ENCODE data around the gene CLDN22. TPM values are rescaled to one million over a fixed set of nuclear protein-coding genes. Genes with fewer than 3 reads are reported as not detected.

Gene CLDN22
- total and polyA plus RNA-seq, 2 of the 8 experiments (the other 6 are each of a cell fraction or from before 2014, with no cell fraction given), result not detected

DNA sequence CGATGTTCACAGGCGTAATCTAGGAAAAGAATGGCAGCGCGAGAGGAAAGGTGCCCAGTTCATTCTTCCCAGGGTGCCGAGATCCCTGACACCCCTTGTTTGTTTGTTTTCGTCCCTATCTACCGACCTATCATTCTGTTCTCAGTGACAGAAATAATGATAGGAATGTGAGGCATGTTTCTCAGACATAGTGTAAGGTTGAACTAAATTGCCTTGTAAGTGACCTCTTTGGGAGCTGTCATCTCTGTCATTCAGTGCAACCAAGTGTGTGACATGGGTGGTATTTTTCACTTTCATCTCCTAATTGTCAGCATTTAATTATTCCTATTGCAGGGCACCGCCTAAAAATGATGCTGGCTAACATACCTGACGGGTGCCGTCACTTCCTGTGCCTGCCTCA is 24.4 kb downstream of the CLDN22 start:
- Histone ChIP-seq H3K79me1 (ENCODE audit: low read depth, low read length) (no peaks in the 10 kb centered on the region), H3K27me3 (replicated peaks in 1 of 4; ENCODE audit: control insufficient read depth in 3 of 4, extremely low read depth in 1 of 4, insufficient read depth in 3 of 4, low read length in 3 of 4) (no peaks in the 10 kb centered on the region), H3K9me3 (ENCODE audit: insufficient read depth in 2 of 2, low read depth in 1 of 2, low read length in 1 of 2) (no peaks in the 10 kb centered on the region), H3K9ac (replicated peaks in 1 of 4; ENCODE audit: extremely low read depth in 1 of 4, low read depth in 3 of 4, low read length in 3 of 4) (no peak overlapping the region), H3K79me2 (ENCODE audit: control insufficient read depth in 1 of 2, insufficient read depth in 2 of 2, low read length in 2 of 2) (no peaks in the 10 kb centered on the region), H2BK5ac (ENCODE audit: low read depth, low read length) (no peak overlapping the region), H3K23ac (ENCODE audit: insufficient read length) (no peak overlapping the region), H3K27ac (ENCODE audit: low read depth, low read length) (no peak overlapping the region), H2BK12ac (ENCODE audit: low read depth, low read length) (no peak overlapping the region), H3K14ac (ENCODE audit: insufficient read length) (no peak overlapping the region), H3K4me1 (replicated peaks in 1 of 4; ENCODE audit: control insufficient read depth in 3 of 4, insufficient read depth in 4 of 4, low read length in 3 of 4) (no peaks in the 10 kb centered on the region), H4K8ac (ENCODE audit: extremely low read depth, insufficient read depth, low read length) (no peak overlapping the region), H4K20me1 (replicated peaks in 1 of 2; ENCODE audit: control insufficient read depth in 1 of 2, insufficient read depth in 2 of 2, low read length in 2 of 2) (no peaks in the 10 kb centered on the region), H3K36me3 (ENCODE audit: control insufficient read depth in 2 of 4, insufficient read depth in 4 of 4, low read length in 3 of 4) (peaks cover 3 to 35% (median 25%) of the 10 kb centered on the region in 4 experiments; a peak in 7 of 8 replicates), H2BK20ac (ENCODE audit: low read length) (no peak overlapping the region), H4K5ac (ENCODE audit: insufficient read length, low read depth, low read length) (no peak overlapping the region), H3K4me3 (ENCODE audit: extremely low read depth in 1 of 4, insufficient read depth in 2 of 4, low read depth in 3 of 4, low read length in 4 of 4) (no peak overlapping the region), H3K4ac (replicated peaks; ENCODE audit: insufficient read length, low read depth, low read length) (no peak overlapping the region), H2AFZ (ENCODE audit: low read length) (no peak overlapping the region), H4K91ac (replicated peaks; ENCODE audit: insufficient read length, low read length) (no peak overlapping the region), H2BK15ac (ENCODE audit: low read length) (no peak overlapping the region), H3K18ac (ENCODE audit: extremely low read depth, low read length) (no peak overlapping the region), H2AK5ac (ENCODE audit: low read depth, low read length) (no peak overlapping the region), H3K4me2 (ENCODE audit: insufficient read depth in 1 of 2, low read depth in 2 of 2, low read length in 2 of 2) (no peak overlapping the region), H2BK120ac (replicated peaks; ENCODE audit: low read depth, low read length) (no peak overlapping the region), H3K56ac (replicated peaks; ENCODE audit: insufficient read length, low read depth, low read length) (no peak overlapping the region), H3K23me2 (ENCODE audit: low read depth, low read length) (no peaks in the 10 kb centered on the region)
- TF ChIP-seq JUN (IDR thresholded peaks at IDR 0.05; ENCODE audit: low read depth, low read length), result no peak
- TF ChIP-seq TCF12 (IDR thresholded peaks at IDR 0.05; ENCODE audit: low read depth, low read length), result no peak
- TF ChIP-seq BACH1 (IDR thresholded peaks at IDR 0.05; ENCODE audit: low read length), result no peak
- TF ChIP-seq MAFK (IDR thresholded peaks at IDR 0.05; ENCODE audit: low read depth, low read length), result no peak
- TF ChIP-seq NANOG (IDR thresholded peaks at IDR 0.05; ENCODE audit: insufficient read depth, low read depth, low read length, poor library complexity, severe bottlenecking), result no peak
- TF ChIP-seq SIX5 (IDR thresholded peaks at IDR 0.05; ENCODE audit: low read depth, low read length), result no peak
- TF ChIP-seq PHF8 (conservative IDR thresholded peaks at IDR 0.05; ENCODE audit: low read depth, low read length), result no peak
- no peak for TF ChIP-seq KDM4A (IDR thresholded peaks at IDR 0.05; ENCODE audit: low read depth, low read length, severe bottlenecking)
- no peak for TF ChIP-seq SAP30 (IDR thresholded peaks at IDR 0.05; ENCODE audit: insufficient read depth, insufficient replicate concordance, low read length)
- no peak for TF ChIP-seq CEBPB (IDR thresholded peaks at IDR 0.05; ENCODE audit: low read depth, low read length)
- no peak for TF ChIP-seq RNF2 (IDR thresholded peaks at IDR 0.05; ENCODE audit: borderline replicate concordance, low read depth, low read length, missing control alignments, poor library complexity, severe bottlenecking)
- TF ChIP-seq, protein P1, sequence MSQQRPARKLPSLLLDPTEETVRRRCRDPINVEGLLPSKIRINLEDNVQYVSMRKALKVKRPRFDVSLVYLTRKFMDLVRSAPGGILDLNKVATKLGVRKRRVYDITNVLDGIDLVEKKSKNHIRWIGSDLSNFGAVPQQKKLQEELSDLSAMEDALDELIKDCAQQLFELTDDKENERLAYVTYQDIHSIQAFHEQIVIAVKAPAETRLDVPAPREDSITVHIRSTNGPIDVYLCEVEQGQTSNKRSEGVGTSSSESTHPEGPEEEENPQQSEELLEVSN (IDR thresholded peaks at IDR 0.05), result no peak
- no peak for TF ChIP-seq SP1 (IDR thresholded peaks at IDR 0.05; ENCODE audit: low read depth, low read length)
- POLR2A ChIA-PET (ENCODE audit: partially characterized antibody), result interaction anchor here (0.6 to 1.4 kb wide), 2 partner anchors 16 to 56 kb away, joined by 3 read pairs; no protein-coding TSS in a partner anchor
- 98% methylated on average over 10 of the region's 10 CpGs; no CpG with 5 or more reads in 1 of the 2 experiments for WGBS, 2 experiments (ENCODE audit: extremely low coverage in 1 of 2, insufficient coverage in 1 of 2, insufficient read length in 1 of 2, insufficient replicate concordance in 2 of 2, low coverage in 1 of 2, low lambda C conversion rate in 2 of 2, missing lambda C conversion rate in 1 of 2)
- FAIRE-seq, result no peak
- CTCF ChIA-PET (ENCODE audit: partially characterized antibody), result interaction anchor here (0.6 to 1.2 kb wide), 3 partner anchors 18 to 305 kb away, joined by 3 to 5 read pairs (median 4); no protein-coding TSS in a partner anchor
- no peak for DNase-seq (ENCODE audit: low read depth in 1 of 2, low spot score in 2 of 2)

All from H1 (cell line).